Uterus (tissue), 4 donors: ENCODE results near the gene PGRMC2. TPM values are rescaled to one million over a fixed set of nuclear protein-coding genes. Genes with fewer than 3 reads are reported as not detected.

Experiments
- DNase-seq, 2 donors: peaks; one replicate each; pipeline ENCODE4 v3.0.0-alpha.2; 2019 to 2020
- H3K27ac ChIP-seq, 2 donors: fragments of 200-600 bp; sonication (generic); 1 replicate in 1 of 2; 2 replicates in 1 of 2; pipeline ENCODE4 v1.5.1; 2016 to 2018
- H3K27me3 ChIP-seq, 2 donors: fragments of 200-600 bp; sonication (generic); one replicate each; pipeline ENCODE4 v1.5.1; 2018 to 2019; ENCODE audit warnings: control low read depth in 1 of 2
- H3K36me3 ChIP-seq, 2 donors: fragments of 200-600 bp; sonication (generic); one replicate each; pipeline ENCODE4 v1.5.1; 2019; ENCODE audit warnings: control low read depth in 1 of 2
- H3K4me1 ChIP-seq, 2 donors: fragments of 200-600 bp; sonication (generic); one replicate each; pipeline ENCODE4 v1.5.1; 2018 to 2019; ENCODE audit warnings: control low read depth in 1 of 2
- H3K4me3 ChIP-seq, 2 donors: fragments of 200-600 bp; sonication (generic); 1 replicate in 1 of 2; 2 replicates in 1 of 2; pipeline ENCODE4 v1.5.1; 2018 to 2019; ENCODE audit warnings: mild to moderate bottlenecking in 1 of 2
- H3K9me3 ChIP-seq, 2 donors: fragments of 200-600 bp; sonication (generic); one replicate each; pipeline ENCODE4 v1.5.1; 2019; ENCODE audit warnings: control low read depth in 1 of 2
- POLR2A ChIP-seq, 2 donors: fragments of 450-650 bp; IDR thresholded peaks; one replicate each; pipeline ENCODE4 v1.6.1; 2016; ENCODE audit warnings: antibody characterized with exemption in 2 of 2, mild to moderate bottlenecking in 1 of 2, moderate library complexity in 1 of 2
- intact Hi-C: fragments of 100-400 bp; cut with DNase I; formaldehyde crosslinking; loops from one replicate; pipeline ENCODE4 v1.15.1; 2023; ENCODE audit warnings: low total_unique reads
- total RNA-seq, 4 donors: library from RNA; depleted of rRNA in 3 of 4; stranded (reverse); fragments of >200 nt in 3 of 4; gene quantifications; one replicate each; pipeline versions ENCODE4 v1.1.0 to v1.2.4, GENCODE V29; 2014 to 2023
- TF ChIP-seq, protein P1 (sequence below), 4 experiments: fragments of 200-600 bp in 2 of 4; fragments of 450-650 bp in 2 of 4; sonication (generic) in 2 of 4; IDR thresholded peaks; one replicate each; pipeline ENCODE4 v1.5.1; 2016 to 2019; ENCODE audit warnings: antibody characterized with exemption in 4 of 4, mild to moderate bottlenecking in 2 of 4, moderate library complexity in 1 of 4
- donor health status: DM: yes; HTN: yes; CAD: no.

Gene PGRMC2
- total RNA-seq, 4 donors from 2014 or later = 14.9 to 66.0 (median 37.6) TPM

DNA sequence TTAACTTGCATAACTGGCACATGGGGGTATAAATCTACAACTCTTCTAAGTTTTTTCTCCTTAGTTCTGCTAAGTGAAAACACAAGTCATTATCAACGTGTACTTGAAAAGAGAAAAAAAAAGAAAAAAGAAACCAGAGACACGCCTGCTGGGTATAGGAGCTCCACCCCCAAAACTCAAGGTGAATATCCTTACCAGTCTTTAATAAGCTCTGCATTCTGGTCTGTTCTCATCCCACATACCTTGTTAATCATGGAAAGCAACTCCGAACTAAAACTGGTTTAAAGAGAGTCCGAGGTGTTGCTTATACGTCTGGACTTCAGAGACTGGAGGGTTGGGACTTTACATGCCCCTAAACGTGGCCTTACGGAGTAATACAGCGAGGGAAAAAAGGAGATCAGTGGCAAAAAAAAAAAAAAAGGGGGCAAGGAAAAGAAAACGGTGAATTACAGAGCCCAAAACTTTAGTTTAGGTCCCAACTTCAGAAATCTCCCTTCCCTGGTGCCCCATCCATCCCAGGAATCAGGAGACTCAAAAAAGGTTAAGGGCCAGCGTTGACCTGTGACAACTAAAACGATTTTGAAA is 1.0 kb downstream of the PGRMC2 start:
- TF ChIP-seq, protein P1, sequence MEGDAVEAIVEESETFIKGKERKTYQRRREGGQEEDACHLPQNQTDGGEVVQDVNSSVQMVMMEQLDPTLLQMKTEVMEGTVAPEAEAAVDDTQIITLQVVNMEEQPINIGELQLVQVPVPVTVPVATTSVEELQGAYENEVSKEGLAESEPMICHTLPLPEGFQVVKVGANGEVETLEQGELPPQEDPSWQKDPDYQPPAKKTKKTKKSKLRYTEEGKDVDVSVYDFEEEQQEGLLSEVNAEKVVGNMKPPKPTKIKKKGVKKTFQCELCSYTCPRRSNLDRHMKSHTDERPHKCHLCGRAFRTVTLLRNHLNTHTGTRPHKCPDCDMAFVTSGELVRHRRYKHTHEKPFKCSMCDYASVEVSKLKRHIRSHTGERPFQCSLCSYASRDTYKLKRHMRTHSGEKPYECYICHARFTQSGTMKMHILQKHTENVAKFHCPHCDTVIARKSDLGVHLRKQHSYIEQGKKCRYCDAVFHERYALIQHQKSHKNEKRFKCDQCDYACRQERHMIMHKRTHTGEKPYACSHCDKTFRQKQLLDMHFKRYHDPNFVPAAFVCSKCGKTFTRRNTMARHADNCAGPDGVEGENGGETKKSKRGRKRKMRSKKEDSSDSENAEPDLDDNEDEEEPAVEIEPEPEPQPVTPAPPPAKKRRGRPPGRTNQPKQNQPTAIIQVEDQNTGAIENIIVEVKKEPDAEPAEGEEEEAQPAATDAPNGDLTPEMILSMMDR (IDR thresholded peaks at IDR 0.05) = no peak
- TF ChIP-seq POLR2A (IDR thresholded peaks at IDR 0.05) = no peak
- DNase-seq = no peak
- intact Hi-C loops = no loop called here
- no peaks in the 10 kb centered on the region for H3K9me3 ChIP-seq
- H3K36me3 ChIP-seq = no peaks in the 10 kb centered on the region
- H3K4me1 ChIP-seq = peaks cover 0 to 7% of the 10 kb centered on the region in 2 donors
- H3K27ac ChIP-seq = peak overlapping the region; percentile 85 to 90
- H3K27me3 ChIP-seq = no peaks in the 10 kb centered on the region
- peak overlapping the region; percentile 63 to 96 for H3K4me3 ChIP-seq

DNA sequence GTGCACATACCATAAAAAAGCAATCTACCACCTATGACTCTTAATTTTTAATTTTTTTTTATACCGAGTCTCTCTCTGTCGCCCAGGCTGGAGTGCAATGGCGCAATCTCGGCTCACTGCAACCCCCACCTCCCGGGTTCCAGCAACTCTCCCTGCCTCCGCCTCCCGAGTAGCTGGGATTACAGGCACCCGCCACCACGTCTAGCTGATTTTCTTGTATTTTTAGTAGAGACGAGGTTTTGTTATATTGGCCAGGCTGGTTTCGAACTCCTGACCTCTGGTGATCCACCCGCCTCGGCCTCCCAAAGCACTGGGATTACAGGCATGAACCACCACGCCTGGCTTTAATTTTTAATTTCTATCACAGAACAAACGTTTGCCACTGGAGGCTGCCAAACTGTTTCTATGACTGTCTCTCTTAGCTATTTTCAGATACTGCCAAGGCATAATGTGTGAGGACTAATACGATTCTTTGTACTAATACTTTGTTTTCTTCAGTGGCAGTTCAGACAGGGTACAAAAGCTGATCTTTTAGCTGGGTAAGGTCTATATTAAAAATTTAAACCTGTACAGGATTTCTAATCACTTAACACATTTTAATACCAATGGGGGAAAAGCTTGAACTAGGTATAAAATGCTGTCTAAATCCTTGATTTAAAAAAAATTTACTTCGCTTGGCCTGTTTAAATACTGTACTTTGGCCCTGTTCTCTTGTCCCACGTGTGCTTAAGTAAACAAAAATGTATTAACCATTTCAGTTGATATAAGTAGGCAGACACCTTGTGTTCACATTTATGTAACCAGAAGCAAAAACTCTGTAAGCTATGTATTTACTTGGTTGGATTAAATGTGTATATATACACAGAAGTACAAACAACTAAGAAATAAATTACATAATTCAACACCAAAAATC is 2.3 kb downstream of the PGRMC2 start:
- Histone ChIP-seq H3K27ac (peak overlapping the region in 1 of 2 donors; percentile 85), H3K4me3 (peak overlapping the region in 1 of 2 donors; percentile 96), H3K36me3 (no peaks in the 10 kb centered on the region), H3K27me3 (no peaks in the 10 kb centered on the region), H3K4me1 (peaks cover 0 to 12% of the 10 kb centered on the region in 2 donors), H3K9me3 (no peaks in the 10 kb centered on the region)
- TF ChIP-seq, protein P1 (IDR thresholded peaks at IDR 0.05) = no peak
- TF ChIP-seq POLR2A (IDR thresholded peaks at IDR 0.05) = no peak
- intact Hi-C loops = no loop called here
- DNase-seq = no peak

DNA sequence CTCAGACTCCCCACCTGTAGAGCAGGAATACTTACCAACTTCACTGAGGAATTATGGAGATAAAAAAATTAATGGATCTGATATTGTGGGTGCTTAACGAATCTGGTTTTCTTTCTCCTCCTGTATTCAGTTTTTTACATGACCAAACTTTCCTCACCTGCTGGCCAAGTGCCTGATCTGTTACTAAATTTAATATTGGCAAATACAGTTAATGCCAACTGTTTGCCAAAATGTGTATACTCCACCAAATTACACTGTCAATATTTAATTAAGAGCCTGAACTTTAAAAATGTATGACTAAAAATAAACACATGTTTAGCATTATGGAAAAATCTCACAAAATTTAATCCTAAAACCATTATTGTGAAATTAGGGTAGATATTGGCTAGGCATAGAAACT is 3.3 kb downstream of the PGRMC2 start:
- intact Hi-C loops = no loop called here
- Histone ChIP-seq H3K36me3 (no peaks in the 10 kb centered on the region), H3K9me3 (no peaks in the 10 kb centered on the region), H3K27me3 (no peaks in the 10 kb centered on the region), H3K4me1 (peaks cover 0 to 12% of the 10 kb centered on the region in 2 donors), H3K4me3 (no peak overlapping the region), H3K27ac (no peak overlapping the region)
- TF ChIP-seq, protein P1 (IDR thresholded peaks at IDR 0.05) = no peak
- TF ChIP-seq POLR2A (IDR thresholded peaks at IDR 0.05) = no peak
- DNase-seq = no peak

DNA sequence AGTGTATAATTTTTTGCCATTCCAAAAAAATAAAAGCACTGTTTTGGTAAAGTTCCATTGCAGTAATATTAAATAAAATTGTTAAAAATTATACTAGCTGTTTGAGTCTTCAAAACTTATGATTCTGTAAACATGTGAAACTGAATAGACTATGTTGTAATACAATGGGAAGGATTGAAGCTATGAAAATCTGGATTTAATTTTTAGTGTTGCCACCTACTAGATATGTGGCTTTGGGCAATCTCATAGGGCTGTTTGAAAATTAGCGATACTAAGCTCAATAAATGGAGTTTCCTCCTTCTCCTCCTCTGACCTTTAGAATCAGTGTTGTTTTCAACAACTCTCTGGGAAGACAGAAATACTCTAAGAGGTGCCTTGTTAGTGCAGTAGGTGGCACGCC is 4.5 kb downstream of the PGRMC2 start:
- Histone ChIP-seq H3K36me3 (no peaks in the 10 kb centered on the region), H3K27ac (no peak overlapping the region), H3K27me3 (no peaks in the 10 kb centered on the region), H3K4me1 (peaks cover 0 to 12% of the 10 kb centered on the region in 2 donors), H3K9me3 (no peaks in the 10 kb centered on the region), H3K4me3 (no peak overlapping the region)
- DNase-seq = no peak
- intact Hi-C loops = no loop called here
- TF ChIP-seq, protein P1 (IDR thresholded peaks at IDR 0.05) = no peak
- no peak for TF ChIP-seq POLR2A (IDR thresholded peaks at IDR 0.05)

DNA sequence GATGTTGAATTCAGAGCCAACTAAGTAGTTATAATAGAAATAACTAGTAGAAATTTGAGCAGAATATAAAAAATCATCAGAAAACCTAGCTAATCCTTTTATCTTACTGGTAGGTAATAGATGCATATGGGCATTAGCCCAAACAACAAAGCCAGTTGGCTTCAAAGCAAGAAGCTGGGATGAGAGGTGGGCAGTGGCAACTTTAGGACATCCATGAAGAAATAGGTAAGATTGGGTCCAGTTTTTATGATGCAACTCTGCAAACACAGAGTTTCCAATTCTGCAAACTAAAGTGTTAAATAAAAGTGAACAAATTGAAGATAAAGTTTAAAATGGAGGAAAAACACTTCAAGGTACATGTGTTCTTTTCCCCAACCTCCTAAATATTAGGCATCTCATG is 5.1 kb downstream of the PGRMC2 start:
- Histone ChIP-seq H3K27me3 (no peaks in the 10 kb centered on the region), H3K27ac (no peak overlapping the region), H3K36me3 (no peaks in the 10 kb centered on the region), H3K9me3 (no peaks in the 10 kb centered on the region), H3K4me3 (no peak overlapping the region), H3K4me1 (peaks cover 0 to 12% of the 10 kb centered on the region in 2 donors)
- TF ChIP-seq, protein P1 (IDR thresholded peaks at IDR 0.05) = no peak
- TF ChIP-seq POLR2A (IDR thresholded peaks at IDR 0.05) = no peak
- intact Hi-C loops = no loop called here
- no peak for DNase-seq
